Astrocyte of the spinal cord (primary cell): ENCODE measurements around the gene FBXO17.

ENCODE experiments used
- DNase-seq: peaks from one replicate; pipeline ENCODE4 v3.0.0; 2011; ENCODE audit warnings: low read depth, low spot score
- H3K4me3 ChIP-seq: 2 replicates; pipeline ENCODE4 v1.5.1; 2011; ENCODE audit warnings: low read depth, mild to moderate bottlenecking, low read length, moderate library complexity
- CTCF ChIP-seq: IDR thresholded peaks from 2 replicates; pipeline ENCODE4 v1.5.1; 2012; ENCODE audit warnings: low read depth, mild to moderate bottlenecking, low read length, inconsistent platforms
- in situ Hi-C: cut with HindIII; loops from 2 replicates; pipeline ENCODE4 v1.10.0; 2017; ENCODE audit warnings: low sequenced_read_pairs

Gene FBXO17

DNA sequence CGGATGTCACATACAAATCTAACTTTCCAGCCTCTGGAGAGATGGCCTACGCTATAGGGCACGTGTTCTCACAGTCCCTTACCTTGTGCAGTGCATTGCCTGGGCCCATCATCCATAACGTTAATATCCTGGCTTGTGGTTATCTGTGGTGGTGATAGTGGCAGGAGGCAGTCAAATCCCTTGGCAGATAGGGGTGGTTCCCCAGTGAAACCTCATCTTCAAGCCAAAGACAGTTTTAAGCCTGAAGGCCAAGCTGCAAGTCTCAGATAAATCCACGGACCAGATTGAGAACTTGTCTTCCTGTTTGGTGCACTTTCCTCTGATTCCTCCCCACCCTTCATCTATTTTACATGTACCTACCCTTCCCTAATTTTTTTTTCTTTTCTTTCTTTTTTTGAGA, 4.3 kb upstream of the FBXO17 start:
- H3K4me3 ChIP-seq, result no peak overlapping the region
- no peak for TF ChIP-seq CTCF
- in situ Hi-C loops, result no loop called here
- no peak for DNase-seq

GRCh38 chr19:38978326-38978689, 2.8 kb upstream of the FBXO17 start:
- in situ Hi-C loops, result no loop called here

DNA sequence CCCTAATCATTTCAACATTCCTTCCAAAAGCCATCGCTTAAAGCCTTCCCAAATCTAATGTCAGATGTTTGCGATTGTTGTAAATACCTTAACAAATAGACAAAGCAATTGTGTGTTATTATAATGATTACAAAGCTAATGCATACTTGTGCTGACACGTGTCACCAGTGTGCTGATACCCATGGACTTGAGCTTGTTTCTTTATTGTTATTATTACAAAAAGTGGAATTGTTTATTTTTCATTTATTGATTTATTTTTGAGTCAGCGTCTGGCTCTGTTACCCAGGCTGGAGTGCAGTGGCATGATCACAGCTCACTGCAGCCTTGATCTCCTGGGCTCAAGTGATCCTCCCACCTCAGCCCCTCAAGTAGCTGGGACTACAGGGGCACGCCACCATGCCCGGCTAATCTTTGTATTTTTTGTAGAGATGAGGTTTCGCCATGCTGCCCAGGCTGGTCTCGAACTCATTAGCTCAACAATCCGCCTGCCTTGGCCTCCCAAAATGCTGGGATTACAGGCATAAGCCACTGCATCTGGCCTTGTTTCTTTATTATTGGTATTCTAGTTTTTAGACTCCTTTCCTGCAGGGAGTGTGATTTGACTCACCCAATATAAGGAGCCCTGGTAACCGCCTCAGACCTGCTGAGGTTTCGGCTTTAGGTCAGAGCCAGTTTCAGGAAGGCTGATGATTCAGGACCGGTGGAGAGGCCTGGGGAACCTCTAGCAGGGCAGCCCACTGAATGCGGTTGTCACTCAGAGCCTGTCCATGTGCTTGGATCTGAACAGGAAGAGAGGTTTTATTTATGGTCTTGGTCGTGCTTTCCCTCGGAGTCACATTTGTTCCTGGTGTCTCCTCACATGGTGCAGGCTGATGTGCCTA, 2.1 kb upstream of the FBXO17 start:
- in situ Hi-C loops, result no loop called here
- DNase-seq, result no peak
- no peak overlapping the region for H3K4me3 ChIP-seq

More at GRCh38 chr19:38978326-38978689, 2.8 kb upstream of the FBXO17 start:
- H3K4me3 ChIP-seq, result no peak overlapping the region
- DNase-seq, result no peak
- no peak for TF ChIP-seq CTCF

DNA sequence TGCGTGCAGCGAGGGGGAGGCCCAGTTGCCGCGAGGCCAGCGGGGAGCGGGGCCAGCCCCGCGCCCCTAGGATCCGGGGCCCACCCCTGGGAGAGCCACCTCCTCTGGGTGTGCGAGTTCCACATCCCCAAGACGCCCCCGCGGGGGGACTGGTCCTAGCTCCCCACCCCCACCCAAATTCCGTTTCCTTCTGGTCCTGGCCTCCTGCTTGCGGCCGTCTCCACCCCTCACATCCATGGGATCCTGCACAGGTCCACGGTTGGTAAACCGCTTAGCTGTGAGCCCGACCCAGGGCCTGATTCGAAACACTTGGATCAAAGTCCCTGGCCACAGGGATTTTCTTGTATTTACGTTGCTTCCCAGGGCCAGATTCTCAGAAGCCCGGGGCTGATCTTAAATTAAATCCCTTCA, 324 bp upstream of the FBXO17 start:
- H3K4me3 ChIP-seq, result peak overlapping the region; percentile 61
- in situ Hi-C loops, result no loop called here
- TF ChIP-seq CTCF, result no peak
- peak; percentile 45 for DNase-seq

More for the DNA sequence above, 2.1 kb upstream of the FBXO17 start:
- TF ChIP-seq CTCF, result no peak

DNA sequence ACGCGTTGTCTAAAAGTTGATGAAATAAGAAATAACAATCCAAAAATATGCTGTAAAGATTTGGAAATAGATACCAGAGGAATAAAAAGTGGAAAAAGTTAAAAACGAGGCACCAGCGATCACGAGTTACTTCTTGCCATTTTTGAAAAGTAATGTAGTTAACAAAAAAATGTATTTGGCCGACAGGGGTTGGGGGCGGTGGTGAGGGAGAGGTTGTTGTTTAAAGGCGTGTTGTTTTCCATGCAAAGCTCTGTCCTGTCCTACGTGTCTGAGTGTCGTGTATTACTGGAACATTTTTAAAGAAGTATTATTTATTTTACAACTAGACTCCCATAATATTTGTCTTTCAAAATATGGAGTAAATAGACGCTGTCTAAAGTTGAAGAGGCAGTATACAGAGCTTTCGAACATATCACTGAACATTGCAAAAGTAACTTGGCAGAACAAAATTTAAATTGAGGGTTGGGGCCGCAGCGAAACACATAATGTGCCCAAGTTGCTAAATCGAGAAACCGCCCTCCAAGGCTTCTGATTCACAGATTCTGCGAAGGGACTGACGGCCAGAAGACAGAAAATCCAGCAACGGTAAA, 823 bp downstream of the FBXO17 start:
- H3K4me3 ChIP-seq, result peak overlapping the region; percentile 61
- in situ Hi-C loops, result no loop called here
- no peak for TF ChIP-seq CTCF
- DNase-seq, result no peak

DNA sequence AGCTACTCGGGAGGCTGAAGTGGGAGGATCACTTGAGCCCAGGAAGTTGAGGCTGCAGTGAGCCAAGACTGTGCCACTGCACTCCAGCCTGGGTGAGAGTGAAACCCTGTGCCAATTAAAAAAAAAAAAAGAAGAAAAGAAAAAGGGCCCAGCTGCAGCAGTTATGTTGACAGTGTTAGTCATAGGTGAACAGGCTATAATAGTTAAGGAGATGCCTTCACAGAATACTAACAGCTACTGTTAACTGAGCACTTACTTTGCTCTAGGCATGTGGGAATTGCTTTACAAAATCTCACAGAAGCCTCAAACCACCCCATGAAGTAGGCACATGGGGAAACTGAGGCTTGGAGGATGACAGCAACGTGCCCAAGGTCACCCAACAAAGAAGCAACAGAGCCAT, 3.9 kb downstream of the FBXO17 start:
- in situ Hi-C loops, result no loop called here

More for the DNA sequence above, 3.9 kb downstream of the FBXO17 start:
- no peak for TF ChIP-seq CTCF
- H3K4me3 ChIP-seq, result no peak overlapping the region
- no peak for DNase-seq
